B cell (primary cell): ENCODE results near the gene PPP4R4. TPM values are rescaled to one million over a fixed set of nuclear protein-coding genes. Genes with fewer than 3 reads are reported as not detected.

Experiments used
- ATAC-seq: fragments of 200-7000 bp; cut with Tn5 transposase; one replicate; pipeline ENCODE4 v1.10.0; 2021; ENCODE audit warnings: low read depth, mild to moderate bottlenecking, moderate number of reproducible peaks, moderate library complexity
- CTCF ChIA-PET: fragments of 350-600 bp; sonication (Branson Sonifier 250); formaldehyde crosslinking; loops from one replicate; lab custom pipeline; 2021; ENCODE audit warnings: antibody characterized with exemption, inconsistent platforms; lab: Charles Lee
- POLR2A ChIA-PET: fragments of 350-600 bp; sonication (Branson Sonifier 250); formaldehyde crosslinking; loops from one replicate; lab custom pipeline; 2021; ENCODE audit warnings: antibody characterized with exemption; lab: Charles Lee
- DNase-seq: peaks from one replicate; pipeline ENCODE4 v3.0.0; 2013
- H2AFZ ChIP-seq: 2 replicates; pipeline ENCODE4 v1.6.1; 2012; ENCODE audit warnings: mild to moderate bottlenecking, low read depth, low read length; ENCODE audit not compliant: insufficient read depth, poor library complexity, severe bottlenecking
- H3K27ac ChIP-seq, 2 donors: 1 replicate in 1 of 2; 2 replicates in 1 of 2; pipeline ENCODE4 v1.5.1; 2012 to 2013; ENCODE audit warnings: low read length in 2 of 2, mild to moderate bottlenecking in 2 of 2, moderate library complexity in 1 of 2
- H3K27me3 ChIP-seq, 4 experiments: fragments of 200-600 bp in 1 of 4; sonication (generic) in 1 of 4; replicated peaks in 1 of 4; 1 replicate in 2 of 4; 2 replicates in 2 of 4; pipeline versions ENCODE4 v1.6.1 to v1.7.0; 2013 to 2016; ENCODE audit warnings: low read length in 3 of 4, mild to moderate bottlenecking in 2 of 4, mixed read lengths in 1 of 4, moderate library complexity in 1 of 4; ENCODE audit not compliant: insufficient read depth in 4 of 4, control insufficient read depth in 3 of 4; ENCODE audit errors: control extremely low read depth in 1 of 4
- H3K36me3 ChIP-seq, 2 experiments: replicated peaks in 1 of 2; 1 replicate in 1 of 2; 2 replicates in 1 of 2; pipeline versions ENCODE4 v1.6.1 to v1.7.1; 2013; ENCODE audit warnings: low read length in 1 of 2; ENCODE audit not compliant: insufficient read depth in 2 of 2, control insufficient read depth in 1 of 2; ENCODE audit errors: control extremely low read depth in 1 of 2, extremely low read depth in 1 of 2
- H3K4me1 ChIP-seq, 2 donors: fragments of 200-600 bp in 1 of 2; sonication (generic) in 1 of 2; 1 replicate in 1 of 2; 2 replicates in 1 of 2; pipeline versions ENCODE4 v1.5.1 to v1.6.1; 2013 to 2017; ENCODE audit warnings: low read length in 2 of 2; ENCODE audit not compliant: control insufficient read depth in 2 of 2, insufficient read depth in 2 of 2
- H3K4me2 ChIP-seq: replicated peaks from 2 replicates; pipeline ENCODE3; 2012; ENCODE audit warnings: mild to moderate bottlenecking, low read depth, low read length; ENCODE audit not compliant: poor library complexity, severe bottlenecking
- H3K4me3 ChIP-seq, 5 experiments: fragments of 200-600 bp in 1 of 5; sonication (generic) in 1 of 5; 1 replicate in 3 of 5; 2 replicates in 2 of 5; pipeline versions ENCODE4 v1.5.1 to v1.7.0; 2011 to 2016; ENCODE audit warnings: low read length in 4 of 5, mild to moderate bottlenecking in 4 of 5, low read depth in 2 of 5, control low read depth in 1 of 5, moderate library complexity in 1 of 5; ENCODE audit not compliant: insufficient read depth in 1 of 5; ENCODE audit errors: control extremely low read depth in 1 of 5, extremely low read depth in 1 of 5
- H3K79me2 ChIP-seq: fragments of 200-600 bp; sonication (generic); one replicate; pipeline ENCODE4 v1.6.0; 2016; ENCODE audit warnings: low read length; ENCODE audit not compliant: control insufficient read depth, insufficient read depth
- H3K9ac ChIP-seq: fragments of 200-600 bp; sonication (generic); 2 replicates; pipeline ENCODE4 v1.6.1; 2017; ENCODE audit warnings: mild to moderate bottlenecking, low read length, moderate library complexity
- H3K9me3 ChIP-seq, 3 donors: one replicate each; pipeline versions ENCODE4 v1.6.1 to v1.7.1; 2013; ENCODE audit warnings: low read length in 2 of 3; ENCODE audit not compliant: control insufficient read depth in 2 of 3, insufficient read depth in 1 of 3; ENCODE audit errors: control extremely low read depth in 1 of 3
- H4K20me1 ChIP-seq: 2 replicates; pipeline ENCODE4 v1.6.0; 2012; ENCODE audit warnings: mild to moderate bottlenecking, low read length; ENCODE audit not compliant: insufficient read depth, control insufficient read depth, poor library complexity, severe bottlenecking
- H3K27ac Mint-ChIP-seq: one replicate; pipeline ENCODE4 v1.8.0; 2021; ENCODE audit warnings: mixed read lengths
- H3K27me3 Mint-ChIP-seq: one replicate; pipeline ENCODE4 v1.8.0; 2021; ENCODE audit warnings: mixed read lengths
- H3K4me1 Mint-ChIP-seq: one replicate; pipeline ENCODE4 v1.8.0; 2021; ENCODE audit warnings: mixed read lengths
- H3K4me3 Mint-ChIP-seq: one replicate; pipeline ENCODE4 v1.8.0; 2021; ENCODE audit warnings: mixed read lengths
- H3K9me3 Mint-ChIP-seq: one replicate; pipeline ENCODE4 v1.8.0; 2022; ENCODE audit warnings: mixed read lengths; ENCODE audit not compliant: insufficient read depth
- CTCF ChIP-seq: fragments of 200-600 bp; IDR thresholded peaks from one replicate; pipeline ENCODE4 v1.8.0; 2022; ENCODE audit warnings: antibody characterized with exemption, mild to moderate bottlenecking
- EZH2 ChIP-seq: IDR thresholded peaks from 2 replicates; pipeline ENCODE4 v1.6.1; 2012; ENCODE audit warnings: borderline replicate concordance, low read depth, mild to moderate bottlenecking, moderate library complexity, low read length; ENCODE audit not compliant: insufficient read depth, poor library complexity, severe bottlenecking
- WGBS: methylation state at CpG from one replicate; pipeline ENCODE4 v1.1.5; 2013; ENCODE audit warnings: missing lambda C conversion rate; ENCODE audit not compliant: insufficient coverage; 5-methylcytosine and 5-hydroxymethylcytosine counted together
- intact Hi-C: fragments of 100-400 bp; cut with micrococcal nuclease; formaldehyde crosslinking; loops from one replicate; pipeline ENCODE4 v1.10.0; 2022
- polyA plus RNA-seq: library from polyadenylated mRNA; depleted of rRNA; stranded (reverse); fragments of >200 nt; gene quantifications from 2 replicates; pipeline ENCODE4 v1.2.3, GENCODE V29; 2012
- total RNA-seq, 2 donors: library from RNA; stranded (reverse); fragments of 120-200 nt in 1 of 2; gene quantifications; 1 replicate in 1 of 2; 2 replicates in 1 of 2; pipeline versions ENCODE4 v1.2.3 to v1.2.4, GENCODE V29; 2013 to 2022

The PPP4R4 gene
- total and polyA plus RNA-seq, 2 donors (not counting 1 experiment from before 2014, with no cell fraction given), result not detected

- Histone ChIP-seq H2AFZ (no peak overlapping the region), H3K79me2 (no peaks in the 10 kb centered on the region), H3K4me2 (no peak overlapping the region), H3K27me3 (peaks cover 0 to 34% (median 11%) of the 10 kb centered on the region in 4 experiments), H3K36me3 (no peaks in the 10 kb centered on the region), H3K9ac (no peak overlapping the region), H3K4me3 (no peak overlapping the region), H3K4me1 (peaks cover 13 to 15% of the 10 kb centered on the region in 2 donors), H3K27ac (no peak overlapping the region), H3K9me3 (peaks cover 0 to 6% (median 2%) of the 10 kb centered on the region in 3 donors), H4K20me1 (no peaks in the 10 kb centered on the region)
- 31% methylated on average over 5 of the region's 6 CpGs for WGBS
- intact Hi-C loops, result loop anchor here (10.0 kb wide), 1 partner anchor 985 kb away; the partner anchor contains the start of genes LYSET and MOAP1
- POLR2A ChIA-PET, result no interaction called here
- ATAC-seq (no peak), DNase-seq (no peak)
- Mint-ChIP-seq H3K27me3 (peaks cover 37% of the 10 kb centered on the region), H3K4me1 (peaks cover 11% of the 10 kb centered on the region), H3K9me3 (no peaks in the 10 kb centered on the region), H3K27ac (no peak overlapping the region), H3K4me3 (no peak overlapping the region)
- TF ChIP-seq EZH2, result no peak
- TF ChIP-seq CTCF, result no peak
- CTCF ChIA-PET, result interaction anchor here (1.0 to 4.2 kb wide), 3 partner anchors 11 to 38 kb away, joined by 3 to 23 read pairs (median 17); no protein-coding TSS in a partner anchor
Measured at GRCh38 chr14:94170136-94170535, 4.0 kb upstream of the PPP4R4 start.

- peaks cover 17 to 19% of the 10 kb centered on the region in 2 donors for H3K4me1 ChIP-seq
- H3K79me2 ChIP-seq, result no peaks in the 10 kb centered on the region
- no peak overlapping the region for H3K4me3 ChIP-seq
- intact Hi-C loops, result loop anchor here (10.0 kb wide), 1 partner anchor 986 kb away; the partner anchor contains the start of genes LYSET and MOAP1
- Mint-ChIP-seq H3K27ac (no peak overlapping the region), H3K9me3 (no peaks in the 10 kb centered on the region), H3K27me3 (peaks cover 43% of the 10 kb centered on the region), H3K4me1 (peaks cover 15% of the 10 kb centered on the region), H3K4me3 (no peak overlapping the region)
- no peak for DNase-seq
- H3K36me3 ChIP-seq, result no peaks in the 10 kb centered on the region
- peaks cover 0 to 43% (median 19%) of the 10 kb centered on the region in 4 experiments for H3K27me3 ChIP-seq
- CTCF ChIA-PET, result interaction anchor here (0.6 to 4.2 kb wide), 3 partner anchors 10 to 39 kb away, joined by 4 to 23 read pairs (median 17); no protein-coding TSS in a partner anchor
- POLR2A ChIA-PET, result no interaction called here
- ATAC-seq, result no peak
- H4K20me1 ChIP-seq, result no peaks in the 10 kb centered on the region
- H3K4me2 ChIP-seq, result no peak overlapping the region
- no peak overlapping the region for H3K9ac ChIP-seq
- H3K9me3 ChIP-seq, result peaks cover 0 to 6% (median 2%) of the 10 kb centered on the region in 3 donors
- no CpG with 5 or more reads among the region's 3 CpGs for WGBS
- TF ChIP-seq EZH2 (no peak), CTCF (no peak)
- H3K27ac ChIP-seq, result no peak overlapping the region
- no peak overlapping the region for H2AFZ ChIP-seq
Measured at GRCh38 chr14:94171208-94171607, 2.9 kb upstream of the PPP4R4 start.
